Measurements from ENCODE around the gene ZMYND19.

DNA sequence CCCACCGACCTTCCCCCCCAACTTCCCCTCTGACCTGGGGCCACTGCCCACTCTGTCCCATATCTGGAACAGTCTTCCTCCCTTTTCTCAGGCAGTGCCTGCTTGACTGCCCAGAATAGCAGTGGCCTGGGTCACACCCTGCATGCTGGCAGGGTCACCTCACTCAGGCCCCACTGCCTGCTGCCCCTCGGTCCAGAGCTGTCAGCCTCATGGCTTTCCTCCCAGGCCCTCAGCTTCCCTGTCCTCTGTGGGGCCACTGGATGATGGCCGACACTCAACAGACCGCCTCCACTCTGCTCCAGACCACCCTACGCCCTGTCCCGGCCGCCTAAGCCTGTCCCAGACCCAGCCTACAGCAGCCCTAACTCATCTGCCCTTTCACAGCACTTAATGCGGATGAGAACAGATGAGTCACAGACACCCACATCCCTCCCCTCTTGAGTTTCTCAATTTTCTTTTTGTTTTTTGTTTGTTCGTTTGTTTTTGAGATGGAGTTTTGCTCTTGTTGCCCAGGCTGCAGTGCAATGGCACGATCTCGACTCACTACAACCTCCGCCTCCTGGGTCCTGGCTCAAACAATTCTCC, 46.0 kb downstream of the ZMYND19 start:
- no peak for TF ChIP-seq CTCF (IDR thresholded peaks at IDR 0.05; ENCODE audit: insufficient read depth, low read length, poor library complexity, severe bottlenecking)
- TF ChIP-seq EZH2phosphoT487 (conservative IDR thresholded peaks at IDR 0.05; ENCODE audit: low read length): no peak
